OCI-LY7 (cell line): Measurements from ENCODE around the gene SYNGR2. TPM values are rescaled to one million over a fixed set of nuclear protein-coding genes. Genes with fewer than 3 reads are reported as not detected.

Source experiments
- BruUV-seq: library from RNA; stranded (reverse); fragments of 400-500 nt; replicated peaks from 2 replicates; lab custom pipeline; 2021; lab: Mats Ljungman, UMichigan
- CTCF ChIA-PET: fragments of 300-600 bp; sonication (Branson Sonifier 250); formaldehyde crosslinking; loops from one replicate; lab custom pipeline; 2022; ENCODE audit warnings: antibody characterized with exemption; ENCODE audit not compliant: unreplicated experiment; lab: Charles Lee
- POLR2A ChIA-PET: fragments of 300-600 bp; sonication (Branson Sonifier 250); formaldehyde crosslinking; loops from one replicate; lab custom pipeline; 2022; ENCODE audit warnings: antibody characterized with exemption; lab: Charles Lee
- DNase-seq: peaks from one replicate; pipeline ENCODE4 v3.0.0-alpha.2; 2015; ENCODE audit warnings: low spot score
- H2AFZ ChIP-seq: fragments of 200-600 bp; sonication (generic), shearing (Covaris generic); 2 replicates; pipeline ENCODE4 v1.6.1; 2014; ENCODE audit warnings: mild to moderate bottlenecking, antibody characterized with exemption, low read length, moderate library complexity
- H3K27ac ChIP-seq: fragments of 200-600 bp; sonication (generic); 2 replicates; pipeline ENCODE4 v1.5.1; 2014; ENCODE audit warnings: mixed run types, low read depth, mild to moderate bottlenecking, moderate library complexity, low read length, inconsistent platforms; ENCODE audit not compliant: poor library complexity, severe bottlenecking
- H3K36me3 ChIP-seq: fragments of 200-600 bp; sonication (generic); 2 replicates; pipeline ENCODE4 v1.6.1; 2014; ENCODE audit warnings: mild to moderate bottlenecking, antibody characterized with exemption, low read length, moderate library complexity, mixed read lengths; ENCODE audit not compliant: insufficient read depth
- H3K4me1 ChIP-seq: fragments of 200-600 bp; sonication (generic); 2 replicates; pipeline ENCODE4 v1.5.1; 2014; ENCODE audit warnings: mild to moderate bottlenecking, low read length; ENCODE audit not compliant: insufficient read depth, poor library complexity, severe bottlenecking
- H3K4me2 ChIP-seq: fragments of 200-600 bp; sonication (generic); 2 replicates; pipeline ENCODE4 v1.6.1; 2014; ENCODE audit warnings: mild to moderate bottlenecking, low read length
- H3K4me3 ChIP-seq: fragments of 200-600 bp; sonication (generic); 2 replicates; pipeline ENCODE4 v1.5.1; 2014; ENCODE audit warnings: mild to moderate bottlenecking, low read depth, low read length; ENCODE audit not compliant: poor library complexity, severe bottlenecking
- H3K79me2 ChIP-seq: fragments of 200-600 bp; sonication (generic); 2 replicates; pipeline ENCODE4 v1.6.1; 2016; ENCODE audit warnings: low read depth, mild to moderate bottlenecking, low read length, moderate library complexity, mixed read lengths; ENCODE audit not compliant: insufficient read depth
- H3K9me2 ChIP-seq: fragments of 200-600 bp; sonication (generic); 2 replicates; pipeline ENCODE4 v1.6.1; 2016; ENCODE audit warnings: mild to moderate bottlenecking, low read length, mixed read lengths; ENCODE audit not compliant: insufficient read depth
- H3K9me3 ChIP-seq: fragments of 200-600 bp; sonication (generic); 2 replicates; pipeline ENCODE4 v1.6.1; 2014; ENCODE audit warnings: mild to moderate bottlenecking, mixed run types, low read length, mixed read lengths
- H4K20me1 ChIP-seq: fragments of 200-600 bp; sonication (generic); 2 replicates; pipeline ENCODE4 v1.6.1; 2014; ENCODE audit warnings: mild to moderate bottlenecking, antibody characterized with exemption, low read length, moderate library complexity, mixed read lengths; ENCODE audit not compliant: insufficient read depth
- CTCF ChIP-seq: fragments of 200-600 bp; sonication (generic); conservative IDR thresholded peaks from 2 replicates; pipeline ENCODE4 v1.5.1; 2014; ENCODE audit warnings: mild to moderate bottlenecking, antibody characterized with exemption, low read length, moderate library complexity, mixed read lengths
- EZH2phosphoT487 ChIP-seq: fragments of 200-600 bp; sonication (generic); IDR thresholded peaks from 2 replicates; pipeline ENCODE4 v1.6.1; 2018; ENCODE audit warnings: low read depth, borderline replicate concordance, mild to moderate bottlenecking, mixed run types, antibody characterized with exemption, low read length, moderate library complexity, mixed read lengths
- intact Hi-C: fragments of 100-400 bp; cut with micrococcal nuclease; formaldehyde crosslinking; loops from one replicate; pipeline ENCODE4 v1.10.0; 2022; ENCODE audit not compliant: unreplicated experiment
- total RNA-seq, 2 experiments: library from RNA; depleted of rRNA in 1 of 2; stranded (reverse); fragments of >200 nt in 1 of 2; shearing (Covaris generic) in 1 of 2; gene quantifications; 2 replicates each; pipeline ENCODE4 v1.2.3, GENCODE V29; 2014 to 2022

Gene SYNGR2
- total RNA-seq, 2 experiments from 2014 or later, result 35.4 to 44.9 TPM

DNA sequence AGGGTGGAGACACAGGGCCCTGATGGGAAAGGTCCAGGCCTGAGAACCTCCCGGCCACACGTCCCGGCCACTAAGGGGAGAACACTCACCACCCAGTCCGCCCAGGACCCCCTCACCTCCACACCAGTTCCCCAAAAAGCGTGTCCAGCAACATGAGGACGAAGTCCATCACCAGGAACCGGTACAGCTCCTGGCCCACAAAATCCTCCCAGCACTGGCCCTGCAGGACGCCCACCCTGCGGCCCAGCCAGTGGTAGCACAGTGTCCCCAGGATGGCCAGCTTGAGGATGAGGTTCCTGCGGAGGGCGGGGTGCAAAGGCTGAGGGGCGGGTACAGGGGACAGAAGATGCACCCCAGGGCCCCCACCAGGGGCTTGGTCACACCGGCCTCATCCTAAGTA lies 47.8 kb upstream of the SYNGR2 start:
- ChIA-PET POLR2A (no interaction called here), CTCF (no interaction called here)
- TF ChIP-seq EZH2phosphoT487 (no peak), CTCF (no peak)
- Histone ChIP-seq H3K9me3 (no peaks in the 10 kb centered on the region), H3K4me2 (no peak overlapping the region), H4K20me1 (no peaks in the 10 kb centered on the region), H3K79me2 (no peaks in the 10 kb centered on the region), H3K4me3 (no peak overlapping the region), H3K9me2 (no peaks in the 10 kb centered on the region), H2AFZ (no peak overlapping the region), H3K36me3 (peaks cover 61% of the 10 kb centered on the region), H3K27ac (no peak overlapping the region), H3K4me1 (peaks cover 38% of the 10 kb centered on the region)
- no peak for DNase-seq
- intact Hi-C loops, result no loop called here
- no TSS peak for BruUV-seq

- DNase-seq, result peak; percentile 53
- Histone ChIP-seq H3K9me3 (no peaks in the 10 kb centered on the region), H3K27ac (peak overlapping the region; percentile 47), H3K4me1 (peaks cover 45% of the 10 kb centered on the region), H3K79me2 (no peaks in the 10 kb centered on the region), H4K20me1 (no peaks in the 10 kb centered on the region), H3K36me3 (peaks cover 61% of the 10 kb centered on the region), H3K4me3 (peak overlapping the region; percentile 55), H3K4me2 (peak overlapping the region; percentile 70), H3K9me2 (no peaks in the 10 kb centered on the region), H2AFZ (no peak overlapping the region)
- TF ChIP-seq EZH2phosphoT487 (no peak), CTCF (no peak)
- ChIA-PET POLR2A (no interaction called here), CTCF (interaction anchor here (0.9 kb wide), 1 partner anchor 127 kb away, joined by 3 read pairs; no protein-coding TSS in a partner anchor)
- no TSS peak for BruUV-seq
- intact Hi-C loops, result no loop called here
Measured at GRCh38 chr17:78120971-78121800, 47.2 kb upstream of the SYNGR2 start.

DNA sequence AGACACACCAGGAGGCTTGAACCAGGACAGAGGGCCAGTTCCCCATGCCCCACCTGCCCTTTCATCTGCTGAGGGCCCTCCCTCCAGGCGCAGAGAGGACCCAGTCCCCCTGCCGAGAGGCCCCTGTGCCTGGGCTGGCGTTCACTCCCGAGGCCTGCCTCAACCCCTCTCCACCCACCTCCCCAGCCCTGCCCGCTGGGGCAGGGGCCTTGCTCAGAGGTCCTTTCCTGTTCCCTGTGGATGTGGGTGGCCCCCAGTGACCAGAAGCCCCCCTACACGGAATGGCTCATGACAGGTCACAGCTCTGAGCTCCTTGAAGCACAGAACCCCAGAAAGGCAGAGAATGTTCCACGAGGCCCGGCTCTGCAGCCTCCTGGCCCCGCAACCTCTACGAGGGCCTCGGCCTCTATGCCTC lies 46.6 kb upstream of the SYNGR2 start:
- peak overlapping the region; percentile 70 for H3K4me2 ChIP-seq

More for the DNA sequence above, 46.6 kb upstream of the SYNGR2 start:
- Histone ChIP-seq H2AFZ (no peak overlapping the region), H3K9me3 (no peaks in the 10 kb centered on the region), H3K79me2 (peaks cover 4% of the 10 kb centered on the region; the same call in 1 of the 2 replicates), H3K4me1 (peaks cover 51% of the 10 kb centered on the region), H3K27ac (peak overlapping the region; percentile 47), H3K36me3 (peaks cover 56% of the 10 kb centered on the region), H4K20me1 (no peaks in the 10 kb centered on the region), H3K4me3 (peak overlapping the region; percentile 55), H3K9me2 (no peaks in the 10 kb centered on the region)
- no TSS peak for BruUV-seq
- no peak for DNase-seq
- POLR2A ChIA-PET, result no interaction called here
- CTCF ChIA-PET, result interaction anchor here (0.9 kb wide), 1 partner anchor 126 kb away, joined by 3 read pairs; no protein-coding TSS in a partner anchor
- intact Hi-C loops, result no loop called here
- TF ChIP-seq CTCF (no peak), EZH2phosphoT487 (no peak)
